GM13977 (cell line): Measurements from ENCODE around the gene MRPL18.
"Not testable (repeated sequence)": the region's sequence is repeated elsewhere in the genome, so short reads cannot be mapped to it uniquely, and the experiment has no call there.

Experiments
- DNase-seq: peaks from one replicate; pipeline ENCODE4 v3.0.0; 2012; ENCODE audit warnings: low spot score
- in situ Hi-C: fragments of 300-500 bp; cut with MboI; formaldehyde crosslinking; loops from one replicate; pipeline ENCODE4 v1.12.0; 2022; ENCODE audit warnings: low sequenced_read_pairs, low pct_unique_long_range_greater_than_20kb, mixed read lengths, inconsistent platforms; ENCODE audit not compliant: unreplicated experiment
- TF ChIP-seq, protein P1 (sequence below): IDR thresholded peaks from 2 replicates; pipeline ENCODE4 v1.5.1; 2012; ENCODE audit warnings: mild to moderate bottlenecking, control low read depth; ENCODE audit not compliant: insufficient read depth; ENCODE audit errors: extremely low read depth, missing control alignments

The MRPL18 gene

DNA sequence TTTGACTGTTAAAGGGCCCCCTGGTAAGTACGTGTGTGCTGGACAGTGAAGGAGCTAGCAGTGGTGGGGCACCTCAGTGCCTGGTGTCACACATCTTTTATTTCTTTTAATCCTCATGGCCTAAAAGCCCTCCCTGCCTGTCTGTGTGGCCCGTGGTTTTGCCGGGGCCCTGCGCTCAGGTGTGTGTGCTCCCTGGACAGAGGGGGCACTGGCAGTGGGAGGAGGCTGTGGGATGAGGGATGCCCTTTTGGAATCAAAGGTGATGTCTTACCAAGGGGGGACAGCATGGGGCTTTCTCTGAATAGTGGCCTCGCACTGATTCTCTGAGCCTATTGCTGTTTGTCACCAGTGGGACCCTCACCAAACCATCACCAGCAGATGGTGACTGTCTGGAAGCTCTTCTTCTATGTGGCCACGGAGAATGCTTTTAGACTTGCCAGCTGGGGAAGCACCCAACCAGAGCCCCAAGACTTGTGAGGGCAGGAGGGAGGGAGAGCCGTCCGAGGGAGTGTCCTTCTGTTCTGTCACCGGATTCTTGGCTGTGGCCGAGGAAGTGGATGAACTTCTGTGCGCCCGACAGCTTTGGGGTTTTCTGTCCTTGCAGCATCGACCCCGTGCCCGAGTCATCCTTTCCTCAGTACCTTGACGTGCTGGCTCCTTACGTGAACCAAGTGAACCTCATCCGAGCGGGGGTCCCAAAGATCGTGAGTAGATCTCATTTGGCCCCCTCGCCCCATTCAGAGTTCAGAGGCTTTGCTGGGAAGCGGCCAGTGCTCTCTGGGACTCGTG lies 27.9 kb downstream of the MRPL18 start:
- DNase-seq: no peak
- TF ChIP-seq, protein P1, sequence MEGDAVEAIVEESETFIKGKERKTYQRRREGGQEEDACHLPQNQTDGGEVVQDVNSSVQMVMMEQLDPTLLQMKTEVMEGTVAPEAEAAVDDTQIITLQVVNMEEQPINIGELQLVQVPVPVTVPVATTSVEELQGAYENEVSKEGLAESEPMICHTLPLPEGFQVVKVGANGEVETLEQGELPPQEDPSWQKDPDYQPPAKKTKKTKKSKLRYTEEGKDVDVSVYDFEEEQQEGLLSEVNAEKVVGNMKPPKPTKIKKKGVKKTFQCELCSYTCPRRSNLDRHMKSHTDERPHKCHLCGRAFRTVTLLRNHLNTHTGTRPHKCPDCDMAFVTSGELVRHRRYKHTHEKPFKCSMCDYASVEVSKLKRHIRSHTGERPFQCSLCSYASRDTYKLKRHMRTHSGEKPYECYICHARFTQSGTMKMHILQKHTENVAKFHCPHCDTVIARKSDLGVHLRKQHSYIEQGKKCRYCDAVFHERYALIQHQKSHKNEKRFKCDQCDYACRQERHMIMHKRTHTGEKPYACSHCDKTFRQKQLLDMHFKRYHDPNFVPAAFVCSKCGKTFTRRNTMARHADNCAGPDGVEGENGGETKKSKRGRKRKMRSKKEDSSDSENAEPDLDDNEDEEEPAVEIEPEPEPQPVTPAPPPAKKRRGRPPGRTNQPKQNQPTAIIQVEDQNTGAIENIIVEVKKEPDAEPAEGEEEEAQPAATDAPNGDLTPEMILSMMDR: no peak
- in situ Hi-C loops: no loop called here

DNA sequence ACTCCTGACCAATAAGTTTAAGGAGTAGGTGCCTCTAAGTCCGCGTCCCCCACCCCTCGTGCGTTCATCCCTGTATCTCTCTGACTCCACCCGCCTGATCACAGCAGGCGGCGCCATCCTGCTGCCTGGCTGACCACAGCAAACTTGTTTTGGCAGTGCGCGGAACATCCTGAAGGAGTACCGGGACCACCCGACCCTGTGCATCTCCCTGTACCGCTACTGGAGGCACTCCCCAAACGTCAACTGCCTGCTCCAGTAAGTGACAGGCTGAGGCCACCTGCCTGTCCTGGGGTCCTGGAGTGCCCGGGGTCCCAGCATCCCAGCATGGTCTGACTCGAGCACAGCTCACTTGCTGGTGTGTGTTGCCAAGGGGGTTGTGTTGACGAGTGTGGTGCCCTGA lies 28.8 kb downstream of the MRPL18 start:
- in situ Hi-C loops: no loop called here
- no peak for DNase-seq
- TF ChIP-seq, protein P1: no peak

DNA sequence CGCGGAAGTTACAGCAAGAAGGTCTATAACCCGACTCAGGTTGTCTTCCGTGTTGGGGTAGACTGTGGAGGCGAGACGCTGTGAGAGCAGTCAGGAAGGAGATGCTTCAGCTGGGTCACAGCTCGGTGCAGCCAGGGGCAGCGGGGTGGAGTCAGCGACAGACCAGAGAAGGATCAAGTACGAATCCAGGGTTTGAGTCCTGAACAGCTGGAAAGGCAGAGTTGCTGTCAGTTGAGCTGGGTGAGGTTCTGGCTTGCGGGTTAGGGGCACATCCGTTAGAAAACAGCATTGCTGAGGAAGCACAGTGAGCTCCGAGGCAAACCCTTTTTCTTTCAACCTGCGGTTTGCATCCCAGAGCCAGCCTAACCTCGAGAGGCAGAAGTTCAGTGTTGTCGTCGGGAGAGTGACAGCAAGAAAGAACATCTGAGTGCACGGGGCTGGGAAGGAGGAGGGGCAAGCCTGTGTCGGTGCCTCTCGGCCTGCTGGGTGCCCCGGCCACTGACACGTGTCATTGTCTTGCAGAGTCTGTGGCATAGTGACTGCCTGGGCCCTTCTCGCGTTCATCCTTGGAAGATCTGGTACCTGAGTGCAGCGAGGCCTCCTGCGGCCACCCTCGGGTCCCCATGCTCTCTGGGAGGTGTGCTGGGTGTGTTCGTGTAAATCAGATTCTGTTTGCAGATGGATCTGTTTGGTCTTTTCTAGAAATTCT lies 29.8 kb downstream of the MRPL18 start:
- DNase-seq: peak; percentile 51
- TF ChIP-seq, protein P1: no peak
- in situ Hi-C loops: no loop called here

DNA sequence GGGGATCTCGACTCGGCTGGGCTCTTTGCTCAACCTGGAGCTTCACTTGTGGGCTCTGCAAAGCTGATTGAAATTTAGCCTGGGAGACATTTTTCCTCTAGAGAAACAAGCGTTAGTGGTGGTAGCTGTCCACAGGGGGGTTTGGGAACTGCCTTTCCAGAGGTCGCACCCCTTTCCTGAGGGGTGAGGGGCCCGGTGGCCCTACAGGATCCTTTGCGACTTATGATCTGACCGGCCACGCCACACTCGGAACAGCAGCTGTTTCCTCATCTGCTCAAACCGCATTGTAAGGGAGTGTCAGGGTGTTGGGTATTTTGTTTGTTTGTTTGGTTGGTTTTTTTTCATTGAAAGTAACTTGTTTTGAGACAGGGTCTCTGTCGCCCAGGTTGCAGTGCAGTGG lies 30.9 kb downstream of the MRPL18 start:
- in situ Hi-C loops: no loop called here
- TF ChIP-seq, protein P1: no peak

DNA sequence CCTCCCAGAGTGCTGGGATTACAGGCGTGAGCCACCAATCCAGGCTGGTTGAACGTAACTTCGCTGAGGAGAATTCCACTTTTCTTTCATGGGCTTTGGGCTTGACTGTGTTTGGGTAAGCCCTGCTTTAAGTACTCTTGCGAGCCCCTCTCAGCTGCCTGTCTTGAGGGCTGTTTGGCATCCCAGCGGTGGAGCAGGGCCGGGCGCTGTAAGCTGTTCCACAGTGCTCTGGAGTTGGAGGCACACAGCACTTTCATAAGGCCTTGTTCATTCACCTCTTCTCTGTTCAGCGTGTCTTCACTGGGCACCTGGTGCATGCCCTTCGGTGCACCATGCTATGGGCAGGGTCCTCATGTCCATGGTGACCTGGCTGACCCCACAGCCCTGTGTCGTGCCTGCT lies 31.5 kb downstream of the MRPL18 start:
- in situ Hi-C loops: no loop called here
- TF ChIP-seq, protein P1: no peak
- DNase-seq: no peak

More for the DNA sequence above, 30.9 kb downstream of the MRPL18 start:
- no peak for DNase-seq

DNA sequence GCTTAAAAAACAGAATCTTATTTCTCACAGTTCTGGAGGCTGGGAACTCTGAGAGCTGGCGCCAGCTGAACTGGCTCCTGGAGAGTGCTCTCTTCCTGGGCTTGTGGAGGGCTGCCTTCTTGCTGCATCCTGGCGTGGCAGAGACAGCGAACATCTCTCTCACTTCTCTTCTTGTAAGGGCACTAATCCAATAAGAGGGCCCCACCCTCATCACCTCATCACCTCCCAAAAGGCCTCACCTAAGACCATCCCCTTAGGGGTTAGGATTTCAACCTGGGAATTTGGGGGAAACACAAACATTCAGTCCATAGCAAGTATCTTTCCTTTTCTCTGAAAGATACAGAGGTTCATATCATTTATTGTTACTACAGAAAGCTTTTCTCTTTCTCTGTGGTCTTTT lies 33.7 kb downstream of the MRPL18 start:
- DNase-seq: no peak
- in situ Hi-C loops: no loop called here
- TF ChIP-seq, protein P1: no peak

DNA sequence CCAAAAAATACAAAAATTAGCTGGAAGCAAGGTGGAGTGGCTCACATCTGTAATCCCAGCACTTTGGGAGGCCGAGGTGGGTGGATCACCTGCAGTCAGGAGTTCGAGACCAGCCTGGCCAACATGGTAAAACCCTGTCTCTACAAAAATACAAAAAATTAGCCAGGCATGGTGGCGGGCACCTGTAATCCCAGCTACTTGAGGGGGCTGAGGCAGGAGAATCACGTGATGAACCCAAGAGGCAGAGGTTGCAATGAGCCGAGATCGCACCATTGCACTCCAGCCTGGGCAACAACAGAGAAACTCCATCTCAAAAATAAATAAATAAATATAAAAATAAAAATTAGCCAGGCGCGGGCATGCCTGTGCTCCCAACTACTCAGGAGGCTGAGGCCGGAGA lies 34.4 kb downstream of the MRPL18 start:
- DNase-seq, in situ Hi-C loops: not testable (repeated sequence)
